Body of pancreas (tissue), 4 donors: ENCODE data around the gene IL17RB.

Source experiments
- CTCF ChIP-seq, 7 experiments: fragments of 450-650 bp in 4 of 7; fragments of 200-600 bp in 3 of 7; sonication (generic) in 3 of 7; IDR thresholded peaks; one replicate each; pipeline ENCODE4 v1.5.1; 2016 to 2019; ENCODE audit warnings: antibody characterized with exemption in 7 of 7
- POLR2A ChIP-seq, 3 donors: fragments of 450-650 bp; IDR thresholded peaks; one replicate each; pipeline ENCODE4 v1.6.1; 2016; ENCODE audit warnings: antibody characterized with exemption in 3 of 3, mild to moderate bottlenecking in 2 of 3

DNA sequence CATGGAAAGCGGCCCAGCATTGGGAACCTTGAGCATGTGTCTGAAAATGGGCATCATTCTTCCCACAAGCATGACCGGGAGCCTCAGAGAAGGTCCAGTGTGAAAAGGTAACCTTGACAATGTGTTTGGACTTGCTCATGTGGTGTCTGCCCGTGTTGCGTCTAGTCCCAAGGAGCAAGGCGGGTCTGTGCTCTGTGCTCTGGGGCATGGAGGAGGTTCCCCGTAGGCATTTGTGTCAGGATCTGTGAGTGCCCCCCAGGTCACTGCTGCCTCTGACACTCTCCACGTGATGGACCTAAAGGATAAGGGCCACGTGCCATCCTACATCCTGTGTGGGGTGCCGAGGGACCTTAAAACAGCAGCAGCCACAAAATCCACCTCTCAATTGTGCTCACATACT is 45.0 kb upstream of the IL17RB start:
- TF ChIP-seq CTCF (IDR thresholded peaks at IDR 0.05) (no peak), POLR2A (IDR thresholded peaks at IDR 0.05) (no peak)
